NCI-H446 treated with DMSO at 0.1 percent for 48 hours (cell line): ENCODE data around the gene TENT4A.

Experiments
- DNase-seq: peaks from one replicate; lab custom pipeline; 2025; lab: John Stamatoyannopoulos, UW

TENT4A gene

GRCh38 chr5:6752782-6753181 lies 39.5 kb downstream of the TENT4A start:
- DNase-seq: no peak

DNA sequence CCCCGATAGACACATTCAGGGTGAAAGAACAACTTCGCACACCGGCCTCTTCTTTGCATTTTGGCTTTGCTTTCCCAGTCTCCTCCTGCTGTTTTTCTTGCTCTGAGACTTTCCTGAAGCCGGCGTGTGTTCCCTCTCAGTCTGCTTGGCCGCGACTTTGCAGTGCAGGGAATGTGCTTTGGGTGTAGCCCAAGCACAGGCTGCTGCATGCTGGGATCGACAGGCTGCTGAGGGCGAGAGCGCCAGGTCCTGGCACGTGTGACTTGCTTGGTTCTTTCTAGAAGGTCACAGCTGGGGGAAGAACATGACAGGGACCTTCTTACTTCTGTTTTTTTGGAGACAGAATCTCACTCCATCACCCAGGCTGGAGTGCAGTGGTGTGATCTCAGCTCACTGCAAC lies 40.6 kb downstream of the TENT4A start:
- DNase-seq: no peak

DNA sequence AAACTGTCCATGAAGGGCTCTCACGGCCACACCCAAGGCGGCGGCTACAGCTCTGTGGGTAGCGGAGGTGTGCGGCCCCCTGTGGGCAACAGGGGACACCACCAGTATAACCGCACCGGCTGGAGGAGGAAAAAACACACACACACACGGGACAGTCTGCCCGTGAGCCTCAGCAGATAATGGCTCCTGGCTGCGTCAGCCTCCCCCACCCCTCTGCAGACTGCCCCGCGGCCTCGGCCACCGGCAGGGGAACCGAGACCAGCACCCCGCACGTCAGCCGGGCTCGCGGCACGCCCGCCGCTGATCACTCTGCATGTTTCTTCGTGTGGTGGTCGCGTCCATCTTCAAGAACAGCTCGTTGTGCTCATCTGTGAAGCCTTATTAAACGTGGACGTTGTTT lies 41.5 kb downstream of the TENT4A start:
- DNase-seq: no peak

DNA sequence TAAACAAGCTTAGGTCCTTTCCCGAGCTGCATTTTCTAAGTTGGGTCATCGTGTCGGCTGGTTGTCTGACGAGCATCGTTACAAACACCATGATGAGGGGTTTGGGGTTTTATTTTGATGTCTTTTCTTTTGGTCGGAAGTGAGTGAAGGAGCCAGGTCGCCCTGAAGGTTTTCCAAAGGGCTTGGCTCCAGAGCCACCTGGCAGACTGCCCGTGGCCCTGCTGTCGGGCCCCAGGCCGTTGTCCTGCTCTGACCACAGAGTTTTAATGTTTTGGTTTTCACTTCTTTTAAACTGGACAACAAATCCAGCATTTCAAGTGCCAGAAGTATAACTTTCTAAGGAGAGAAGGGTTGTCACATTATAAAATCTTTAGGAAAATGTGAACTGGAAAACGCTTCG lies 42.3 kb downstream of the TENT4A start:
- no peak for DNase-seq

- DNase-seq: no peak
Observed at GRCh38 chr5:6755941-6756340, 42.7 kb downstream of the TENT4A start.

DNA sequence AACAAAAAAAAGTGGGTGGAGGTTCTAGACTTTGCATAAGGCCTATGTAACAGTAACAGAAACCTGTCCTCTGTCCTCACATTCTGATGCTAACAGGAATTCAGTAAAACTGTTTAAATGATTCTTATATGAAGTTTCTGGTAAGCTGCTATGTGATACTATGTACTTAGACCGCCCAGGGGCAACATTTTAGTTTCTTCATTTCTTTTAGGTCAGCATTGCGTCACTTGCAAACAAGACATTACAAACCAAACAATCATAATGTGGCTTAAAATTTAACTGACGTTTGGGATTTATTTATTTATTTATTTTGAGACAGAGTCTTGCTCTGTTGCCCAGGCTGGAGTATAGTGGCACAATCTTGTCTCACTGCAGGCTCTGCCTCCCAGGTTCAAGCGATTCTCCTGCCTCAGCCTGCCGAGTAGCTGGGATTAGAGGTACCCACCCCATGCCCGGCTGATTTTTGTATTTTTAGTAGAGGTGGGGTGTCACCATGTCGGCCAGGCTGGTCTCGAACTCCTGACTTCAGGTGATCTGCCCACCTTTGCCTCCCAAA lies 44.3 kb downstream of the TENT4A start:
- DNase-seq: no peak

GRCh38 chr5:6758236-6758635 lies 45.0 kb downstream of the TENT4A start:
- DNase-seq: no peak

- no peak for DNase-seq
Observed at GRCh38 chr5:6758706-6759105, 45.5 kb downstream of the TENT4A start.

DNA sequence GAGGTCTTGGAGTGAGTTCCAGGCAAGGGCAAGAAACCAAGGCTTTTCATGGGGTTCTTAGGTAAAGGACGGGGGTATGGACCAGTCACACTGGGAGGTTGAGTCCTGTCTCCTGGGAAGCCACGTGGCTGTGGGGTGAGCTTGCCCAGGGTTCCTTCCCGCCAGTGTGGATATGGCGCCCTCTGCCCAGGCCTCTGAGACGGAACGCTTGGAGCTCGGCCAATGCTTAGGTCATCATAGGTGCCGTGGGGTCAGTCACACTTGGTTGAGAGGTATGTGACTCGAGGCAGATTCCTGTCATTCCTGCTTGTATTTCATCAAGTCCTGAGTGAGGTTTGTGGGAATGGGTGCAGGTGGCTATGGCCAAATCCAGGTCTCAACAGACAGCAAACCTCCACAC lies 46.2 kb downstream of the TENT4A start:
- no peak for DNase-seq

- no peak for DNase-seq
Observed at GRCh38 chr5:6759983-6760382, 46.8 kb downstream of the TENT4A start.

GRCh38 chr5:6760686-6761085 lies 47.5 kb downstream of the TENT4A start:
- no peak for DNase-seq

DNA sequence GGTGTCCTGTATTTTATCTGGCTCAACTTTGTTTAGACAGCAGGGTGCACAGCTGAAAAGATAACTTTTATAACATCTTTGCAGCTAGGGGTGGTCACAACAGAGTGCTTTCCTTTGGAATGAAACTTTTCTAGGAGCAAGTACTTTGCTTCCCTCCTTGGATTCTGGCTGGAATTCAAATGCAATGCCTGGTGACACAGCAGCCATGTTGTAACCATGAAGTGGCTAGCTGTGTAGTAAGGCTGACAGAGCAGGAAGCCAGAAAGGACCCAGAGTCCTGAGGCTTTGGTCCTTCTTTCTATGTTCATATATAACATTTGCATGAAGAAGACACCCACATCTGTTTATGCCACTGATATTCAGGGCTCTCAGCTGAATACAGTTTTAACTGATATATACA lies 48.1 kb downstream of the TENT4A start:
- no peak for DNase-seq

GRCh38 chr5:6762116-6762515 lies 48.9 kb downstream of the TENT4A start:
- DNase-seq: no peak

GRCh38 chr5:6762697-6763096 lies 49.5 kb downstream of the TENT4A start:
- DNase-seq: no peak

DNA sequence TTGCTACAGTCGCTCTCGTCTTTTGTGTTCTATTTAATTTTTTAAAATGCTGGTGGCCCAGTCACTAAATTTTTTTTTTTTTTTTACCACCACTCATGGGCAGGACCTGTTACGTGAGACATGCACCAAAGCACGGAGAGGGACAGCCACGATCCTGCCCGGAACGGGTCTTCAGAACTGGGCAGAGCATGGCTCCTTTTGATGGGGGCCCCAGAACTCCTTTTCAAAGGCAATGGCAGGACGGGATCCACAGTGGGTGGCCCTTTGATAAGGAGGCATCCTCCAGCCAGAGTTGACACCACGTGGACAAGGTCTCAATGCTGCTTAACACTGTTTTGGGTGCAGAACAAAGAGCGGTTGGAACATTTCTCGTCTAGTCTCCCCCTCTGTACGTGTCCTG lies 50.0 kb downstream of the TENT4A start:
- no peak for DNase-seq

DNA sequence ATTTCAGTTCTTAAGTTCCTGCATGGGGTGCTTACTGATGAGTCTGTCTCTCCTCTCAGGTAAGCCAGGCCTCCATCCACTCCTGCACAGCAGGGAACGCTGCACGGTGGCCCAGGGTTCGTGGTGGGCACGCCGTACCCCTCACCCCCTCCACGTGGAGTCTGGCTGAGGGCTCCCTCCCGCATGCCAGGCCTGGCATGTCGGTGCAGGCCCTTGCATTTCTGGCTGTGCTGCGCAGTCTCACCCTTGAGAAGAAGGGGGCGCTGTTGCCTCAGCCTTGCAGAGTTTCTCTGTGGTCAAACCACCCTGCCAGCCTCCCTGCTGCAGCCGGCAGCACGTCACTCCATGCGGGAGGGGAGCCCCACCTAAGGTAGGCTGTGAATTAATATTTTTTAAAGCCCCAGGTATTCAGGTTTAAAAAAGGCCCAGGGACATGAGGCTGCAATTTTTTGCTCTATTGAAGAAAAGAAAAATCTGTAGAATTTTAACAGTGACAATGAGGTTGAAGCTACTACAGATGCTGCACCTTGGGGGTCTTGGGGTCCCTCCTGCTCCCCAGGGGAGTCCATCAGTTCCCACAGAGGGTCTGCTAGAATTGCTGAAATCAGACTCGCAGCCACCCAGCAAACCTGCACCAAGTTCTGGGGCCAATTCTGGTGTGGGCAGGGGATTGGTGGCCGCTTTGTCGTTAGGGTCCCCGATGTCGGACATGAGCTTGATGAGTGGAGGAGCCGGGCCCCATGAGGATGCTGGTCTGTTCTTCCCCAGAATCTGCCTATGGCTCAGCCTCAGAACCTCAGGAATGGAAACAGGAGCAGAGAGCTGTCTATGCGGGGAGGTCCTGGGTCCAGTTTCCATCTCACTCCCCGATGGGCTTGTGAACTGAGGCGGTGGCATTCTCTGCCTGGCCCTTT lies 52.6 kb downstream of the TENT4A start:
- DNase-seq: peak; percentile 57

DNA sequence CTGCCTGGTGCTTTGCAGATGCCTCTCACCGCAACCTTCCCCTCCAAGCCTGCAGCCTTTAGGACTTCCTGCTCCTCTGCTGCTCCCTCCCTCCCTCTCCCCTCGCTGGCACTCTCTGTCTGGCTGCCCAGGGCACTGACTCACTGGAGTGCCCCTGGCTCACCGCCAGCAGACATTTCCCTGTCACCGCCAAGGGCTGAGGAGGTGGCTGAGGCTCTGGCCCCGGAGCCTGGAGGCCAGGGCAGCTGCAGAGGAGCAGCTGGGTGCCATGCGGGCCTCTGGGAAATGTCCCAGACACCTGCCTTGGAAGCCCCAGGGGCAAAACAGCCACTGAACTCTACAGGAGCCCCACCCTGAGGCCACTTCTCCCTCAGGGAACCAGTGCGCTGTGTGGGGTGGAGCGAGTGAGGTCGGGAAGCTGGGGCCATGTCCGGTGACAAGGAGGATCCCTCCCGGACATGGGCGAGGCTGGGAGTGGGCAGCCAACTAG lies 53.4 kb downstream of the TENT4A start:
- DNase-seq: peak; percentile 69

DNA sequence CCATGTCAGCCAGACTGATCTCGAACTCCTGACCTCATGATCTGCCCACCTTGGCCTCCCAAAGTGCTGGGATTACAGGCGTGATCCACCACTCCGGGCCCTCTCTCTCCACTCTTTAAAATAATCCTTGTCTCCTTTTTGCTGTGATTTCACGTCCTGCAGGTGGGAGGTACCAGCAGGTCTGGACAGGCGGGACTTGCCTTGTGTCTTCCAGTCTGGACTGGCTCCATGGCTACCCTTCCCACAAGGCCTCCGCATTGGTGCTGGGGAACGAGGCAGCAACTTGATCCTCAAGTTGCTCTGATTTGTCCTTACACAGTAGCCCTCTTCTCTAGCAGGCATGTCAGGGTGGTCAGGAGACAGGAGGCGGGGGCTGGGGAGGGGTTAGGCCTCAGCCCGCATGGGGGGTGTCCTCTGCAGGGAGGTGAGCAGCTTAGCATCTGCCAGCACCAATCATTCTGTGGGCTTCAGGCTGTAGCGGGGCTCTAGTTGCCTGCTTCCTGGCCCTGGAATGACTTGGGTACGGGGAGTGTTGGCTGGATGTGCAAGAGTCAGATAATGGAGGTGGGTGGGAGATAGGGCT lies 54.3 kb downstream of the TENT4A start:
- DNase-seq: no peak

GRCh38 chr5:6768590-6769230 lies 55.5 kb downstream of the TENT4A start:
- DNase-seq: no peak

GRCh38 chr5:6770826-6771607 lies 57.8 kb downstream of the TENT4A start:
- DNase-seq: no peak

GRCh38 chr5:6772886-6773285 lies 59.7 kb downstream of the TENT4A start:
- DNase-seq: no peak
